Natural killer cell (primary cell): ENCODE results near the gene MYCBP2. TPM values are rescaled to one million over a fixed set of nuclear protein-coding genes. Genes with fewer than 3 reads are reported as not detected.

Experiments used
- ATAC-seq, 3 donors: fragments of 150-1000 bp in 2 of 3; fragments of 200-7000 bp in 1 of 3; cut with Tn5 transposase; 1 replicate in 1 of 3; 2 replicates in 2 of 3; pipeline ENCODE4 v1.10.0; 2021; ENCODE audit warnings: mild to moderate bottlenecking in 2 of 3, moderate library complexity in 2 of 3
- DNase-seq, 2 donors: peaks; one replicate each; pipeline versions ENCODE4 v3.0.0 to v3.0.0-alpha.2; 2013 to 2021; ENCODE audit warnings: mixed read lengths in 1 of 2
- H3K27ac ChIP-seq: one replicate; pipeline ENCODE4 v1.5.1; 2013; ENCODE audit warnings: mild to moderate bottlenecking, low read length
- H3K27me3 ChIP-seq: one replicate; pipeline ENCODE4 v1.6.1; 2013; ENCODE audit warnings: low read length; ENCODE audit not compliant: control insufficient read depth, insufficient read depth
- H3K36me3 ChIP-seq: one replicate; pipeline ENCODE4 v1.6.1; 2013; ENCODE audit warnings: low read length; ENCODE audit not compliant: control insufficient read depth, insufficient read depth
- H3K4me1 ChIP-seq: one replicate; pipeline ENCODE4 v1.6.1; 2013; ENCODE audit warnings: low read length; ENCODE audit not compliant: control insufficient read depth, insufficient read depth
- H3K4me3 ChIP-seq: one replicate; pipeline ENCODE4 v1.5.1; 2013; ENCODE audit warnings: low read length
- H3K9me3 ChIP-seq: one replicate; pipeline ENCODE4 v1.6.1; 2013; ENCODE audit warnings: low read length; ENCODE audit not compliant: control insufficient read depth, insufficient read depth
- H3K27ac Mint-ChIP-seq, 2 donors: one replicate each; pipeline ENCODE4 v1.8.0; 2022; ENCODE audit warnings: mild to moderate bottlenecking in 2 of 2, mixed read lengths in 2 of 2, moderate library complexity in 1 of 2
- H3K27me3 Mint-ChIP-seq, 2 donors: one replicate each; pipeline ENCODE4 v1.8.0; 2022; ENCODE audit warnings: low read depth in 2 of 2, mixed read lengths in 2 of 2
- H3K36me3 Mint-ChIP-seq: one replicate; pipeline ENCODE4 v1.8.0; 2022; ENCODE audit warnings: mixed read lengths
- H3K4me1 Mint-ChIP-seq, 2 donors: one replicate each; pipeline ENCODE4 v1.8.0; 2022; ENCODE audit warnings: mixed read lengths in 2 of 2
- H3K4me3 Mint-ChIP-seq: one replicate; pipeline ENCODE4 v1.8.0; 2022; ENCODE audit warnings: mild to moderate bottlenecking, moderate library complexity, mixed read lengths
- H3K9me3 Mint-ChIP-seq, 2 donors: one replicate each; pipeline ENCODE4 v1.8.0; 2022; ENCODE audit warnings: mixed read lengths in 2 of 2
- CTCF ChIP-seq: fragments of 200-600 bp; IDR thresholded peaks from one replicate; pipeline ENCODE4 v1.8.0; 2022; ENCODE audit warnings: antibody characterized with exemption
- WGBS: methylation state at CpG from one replicate; pipeline ENCODE4 v1.1.7; 2013; ENCODE audit warnings: missing lambda C conversion rate; ENCODE audit not compliant: insufficient coverage; 5-methylcytosine and 5-hydroxymethylcytosine counted together
- intact Hi-C: fragments of 100-400 bp; cut with micrococcal nuclease; formaldehyde crosslinking; loops from one replicate; pipeline ENCODE4 v1.14.2; 2022
- total RNA-seq, 4 donors: library from RNA; stranded (reverse); fragments of 120-200 nt in 1 of 4; gene quantifications; one replicate each; pipeline versions ENCODE4 v1.2.3 to v1.2.4, GENCODE V29; 2013 to 2022

The MYCBP2 gene
- total RNA-seq, 3 donors from 2014 or later (not counting 1 experiment from before 2014, with no cell fraction given), result 119 to 155 (median 147) TPM

- H3K9me3 ChIP-seq, result no peaks in the 10 kb centered on the region
- no peak overlapping the region for H3K4me3 ChIP-seq
- H3K36me3 ChIP-seq, result no peaks in the 10 kb centered on the region
- Mint-ChIP-seq H3K4me3 (no peak overlapping the region), H3K27me3 (peaks cover 0 to 6% of the 10 kb centered on the region in 2 donors), H3K4me1 (no peaks in the 10 kb centered on the region), H3K27ac (no peak overlapping the region), H3K36me3 (no peaks in the 10 kb centered on the region), H3K9me3 (no peaks in the 10 kb centered on the region)
- no peak for TF ChIP-seq CTCF
- peaks cover 9% of the 10 kb centered on the region for H3K4me1 ChIP-seq
- no peaks in the 10 kb centered on the region for H3K27me3 ChIP-seq
- peak overlapping the region; percentile 55 for H3K27ac ChIP-seq
- no CpG with 5 or more reads among the region's 2 CpGs for WGBS
- intact Hi-C loops, result no loop called here
- no peak for DNase-seq
- ATAC-seq, result no peak
These were observed 12.5 kb upstream of the MYCBP2 start for GRCh38 chr13:77339408-77339807.

DNA sequence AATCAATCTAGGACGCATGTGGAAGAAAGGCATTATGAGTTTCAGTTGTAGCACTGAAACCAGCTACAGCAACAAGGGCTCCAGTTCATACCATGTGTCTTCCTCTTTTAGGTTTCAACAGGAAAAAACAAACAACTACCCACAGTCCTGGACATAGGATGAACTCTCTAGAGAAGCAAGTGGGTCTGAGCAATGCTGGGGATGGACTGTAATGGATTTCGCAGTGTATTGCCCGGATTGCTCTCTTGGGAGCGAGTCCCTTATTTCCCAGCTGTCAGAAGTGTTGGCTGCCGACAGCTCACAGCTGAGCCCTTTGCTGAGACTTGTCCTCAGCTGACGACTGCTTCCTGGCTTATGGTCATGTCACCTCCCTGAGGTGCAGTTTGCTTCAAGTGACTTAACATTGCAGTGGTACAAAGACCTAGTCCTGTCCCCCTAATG, 12.1 kb upstream of the MYCBP2 start:
- peak overlapping the region; percentile 55 for H3K27ac ChIP-seq
- no peak for TF ChIP-seq CTCF
- Mint-ChIP-seq H3K27ac (no peak overlapping the region), H3K4me3 (no peak overlapping the region), H3K27me3 (peaks cover 4 to 6% of the 10 kb centered on the region in 2 donors), H3K9me3 (no peaks in the 10 kb centered on the region), H3K36me3 (no peaks in the 10 kb centered on the region), H3K4me1 (no peaks in the 10 kb centered on the region)
- whole genome bisulfite sequencing, result 58% methylated on average over 6 of the region's 6 CpGs
- no peak overlapping the region for H3K4me3 ChIP-seq
- H3K4me1 ChIP-seq, result peaks cover 9% of the 10 kb centered on the region
- ATAC-seq (peak in 1 of 3 donors; percentile 35), DNase-seq (no peak)
- H3K27me3 ChIP-seq, result no peaks in the 10 kb centered on the region
- intact Hi-C loops, result no loop called here
- H3K36me3 ChIP-seq, result no peaks in the 10 kb centered on the region
- H3K9me3 ChIP-seq, result no peaks in the 10 kb centered on the region

- no peak overlapping the region for H3K4me3 Mint-ChIP-seq
- DNase-seq (no peak), ATAC-seq (no peak)
- Histone ChIP-seq H3K4me3 (no peak overlapping the region), H3K27me3 (no peaks in the 10 kb centered on the region), H3K4me1 (peaks cover 9% of the 10 kb centered on the region), H3K9me3 (no peaks in the 10 kb centered on the region), H3K27ac (peak overlapping the region; percentile 55), H3K36me3 (no peaks in the 10 kb centered on the region)
- TF ChIP-seq CTCF, result no peak
- no peak overlapping the region for H3K27ac Mint-ChIP-seq
- H3K27me3 Mint-ChIP-seq, result peaks cover 6 to 8% of the 10 kb centered on the region in 2 donors
- H3K9me3 Mint-ChIP-seq, result no peaks in the 10 kb centered on the region
- H3K36me3 Mint-ChIP-seq, result no peaks in the 10 kb centered on the region
- 56% methylated on average over 2 of the region's 2 CpGs for WGBS
- H3K4me1 Mint-ChIP-seq, result no peaks in the 10 kb centered on the region
- intact Hi-C loops, result no loop called here
These were observed 11.4 kb upstream of the MYCBP2 start for GRCh38 chr13:77338329-77338728.

DNA sequence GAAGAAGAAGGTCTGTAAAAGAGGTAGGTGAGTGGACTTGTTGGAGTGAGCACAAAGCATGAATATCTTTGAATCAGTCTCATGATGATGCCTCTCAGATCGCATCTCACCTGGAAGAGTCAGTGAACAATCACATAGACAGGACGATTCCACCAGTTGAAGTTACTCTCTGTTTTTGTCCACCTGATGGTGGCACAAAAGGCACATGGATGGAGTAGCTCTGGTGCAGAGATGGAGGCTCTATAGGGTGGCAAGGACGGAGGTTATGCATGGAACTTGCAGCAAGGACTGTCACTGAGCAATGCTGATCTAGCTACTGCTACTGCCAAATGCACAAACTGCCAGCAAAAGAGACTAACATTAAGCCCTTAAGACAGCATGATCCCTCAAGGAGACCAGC, 10.3 kb upstream of the MYCBP2 start:
- H3K4me1 ChIP-seq, result peaks cover 9% of the 10 kb centered on the region

More for the DNA sequence above, 10.3 kb upstream of the MYCBP2 start:
- Histone ChIP-seq H3K27ac (no peak overlapping the region), H3K4me3 (no peak overlapping the region), H3K27me3 (no peaks in the 10 kb centered on the region), H3K9me3 (no peaks in the 10 kb centered on the region), H3K36me3 (no peaks in the 10 kb centered on the region)
- intact Hi-C loops, result no loop called here
- H3K9me3 Mint-ChIP-seq, result no peaks in the 10 kb centered on the region
- no peak overlapping the region for H3K4me3 Mint-ChIP-seq
- peaks cover 6 to 8% of the 10 kb centered on the region in 2 donors for H3K27me3 Mint-ChIP-seq
- ATAC-seq (no peak), DNase-seq (no peak)
- H3K36me3 Mint-ChIP-seq, result no peaks in the 10 kb centered on the region
- no peak overlapping the region for H3K27ac Mint-ChIP-seq
- WGBS, result 91% methylated on average over 3 of the region's 3 CpGs
- no peaks in the 10 kb centered on the region for H3K4me1 Mint-ChIP-seq
- no peak for TF ChIP-seq CTCF
